GM20000 (cell line): Measurements from ENCODE around the gene KAT2B.

ENCODE experiments used
- DNase-seq: peaks from one replicate; pipeline ENCODE4 v3.0.0; 2012; ENCODE audit warnings: low spot score
- TF ChIP-seq, protein P1 (sequence below): IDR thresholded peaks from 2 replicates; pipeline ENCODE4 v1.5.1; 2012; ENCODE audit warnings: mild to moderate bottlenecking, control low read depth; ENCODE audit errors: extremely low read depth, missing control alignments

KAT2B gene

DNA sequence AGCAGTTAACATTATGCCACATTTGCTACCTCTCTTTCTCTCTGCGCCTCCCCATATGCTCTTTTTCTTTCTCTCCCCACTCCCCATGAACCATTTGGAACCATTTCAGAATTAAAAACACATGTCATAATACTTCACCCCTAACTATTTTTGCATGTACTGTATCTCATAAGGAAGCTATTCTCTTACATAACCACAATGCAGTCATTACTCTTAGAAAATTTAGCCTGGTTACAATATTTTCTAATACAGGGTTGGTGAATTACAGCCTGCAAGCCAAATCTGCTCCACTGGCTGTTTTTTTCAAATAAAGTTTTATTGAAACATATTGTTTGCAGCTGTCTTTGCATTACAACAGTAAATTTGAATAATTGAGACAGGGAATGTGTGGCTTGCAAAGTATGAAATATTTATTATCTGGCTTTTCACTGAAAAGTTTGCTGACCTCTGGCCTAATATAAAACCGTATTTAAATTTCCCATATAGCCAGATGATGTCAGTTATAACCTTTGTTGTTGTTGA lies 82.9 kb downstream of the KAT2B start:
- DNase-seq = no peak
- TF ChIP-seq, protein P1, sequence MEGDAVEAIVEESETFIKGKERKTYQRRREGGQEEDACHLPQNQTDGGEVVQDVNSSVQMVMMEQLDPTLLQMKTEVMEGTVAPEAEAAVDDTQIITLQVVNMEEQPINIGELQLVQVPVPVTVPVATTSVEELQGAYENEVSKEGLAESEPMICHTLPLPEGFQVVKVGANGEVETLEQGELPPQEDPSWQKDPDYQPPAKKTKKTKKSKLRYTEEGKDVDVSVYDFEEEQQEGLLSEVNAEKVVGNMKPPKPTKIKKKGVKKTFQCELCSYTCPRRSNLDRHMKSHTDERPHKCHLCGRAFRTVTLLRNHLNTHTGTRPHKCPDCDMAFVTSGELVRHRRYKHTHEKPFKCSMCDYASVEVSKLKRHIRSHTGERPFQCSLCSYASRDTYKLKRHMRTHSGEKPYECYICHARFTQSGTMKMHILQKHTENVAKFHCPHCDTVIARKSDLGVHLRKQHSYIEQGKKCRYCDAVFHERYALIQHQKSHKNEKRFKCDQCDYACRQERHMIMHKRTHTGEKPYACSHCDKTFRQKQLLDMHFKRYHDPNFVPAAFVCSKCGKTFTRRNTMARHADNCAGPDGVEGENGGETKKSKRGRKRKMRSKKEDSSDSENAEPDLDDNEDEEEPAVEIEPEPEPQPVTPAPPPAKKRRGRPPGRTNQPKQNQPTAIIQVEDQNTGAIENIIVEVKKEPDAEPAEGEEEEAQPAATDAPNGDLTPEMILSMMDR = no peak

DNA sequence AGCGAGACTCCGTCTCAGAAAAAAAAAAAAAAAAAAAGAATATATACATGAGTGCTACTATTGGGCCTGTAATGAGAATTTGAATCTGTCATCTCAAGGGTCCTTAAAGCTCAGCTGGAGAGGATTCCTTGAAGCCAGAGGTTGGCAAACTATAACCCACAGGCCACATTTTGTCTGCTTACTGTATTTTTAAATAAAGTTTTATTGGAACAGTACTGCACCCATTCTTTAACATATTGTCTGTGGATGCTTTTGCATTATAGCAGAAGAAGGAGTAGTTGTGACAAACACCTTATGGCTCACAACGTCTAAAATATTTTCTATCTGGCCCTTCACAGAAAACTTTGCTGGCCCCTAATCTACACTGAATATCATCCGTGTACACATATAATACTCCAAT lies 85.0 kb downstream of the KAT2B start:
- TF ChIP-seq, protein P1 = no peak
- DNase-seq = no peak

DNA sequence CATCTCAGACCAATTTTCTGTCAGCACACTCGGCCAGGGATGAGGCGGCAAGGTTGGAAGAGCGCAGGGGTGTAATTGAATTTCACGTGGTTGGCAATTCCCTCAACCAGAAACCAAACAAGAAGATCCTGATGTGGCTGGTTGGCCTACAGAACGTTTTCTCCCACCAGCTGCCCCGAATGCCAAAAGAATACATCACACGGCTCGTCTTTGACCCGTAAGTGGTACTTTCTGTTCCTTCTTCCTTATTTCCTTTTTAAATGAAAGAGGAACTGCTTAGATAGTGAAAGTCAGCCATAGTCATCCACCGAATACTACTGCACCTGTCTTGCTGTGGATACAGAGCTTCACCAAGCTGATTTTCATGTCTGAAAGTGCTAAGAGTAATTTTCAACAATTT lies 85.7 kb downstream of the KAT2B start:
- DNase-seq = peak; percentile 72
- TF ChIP-seq, protein P1 = no peak

DNA sequence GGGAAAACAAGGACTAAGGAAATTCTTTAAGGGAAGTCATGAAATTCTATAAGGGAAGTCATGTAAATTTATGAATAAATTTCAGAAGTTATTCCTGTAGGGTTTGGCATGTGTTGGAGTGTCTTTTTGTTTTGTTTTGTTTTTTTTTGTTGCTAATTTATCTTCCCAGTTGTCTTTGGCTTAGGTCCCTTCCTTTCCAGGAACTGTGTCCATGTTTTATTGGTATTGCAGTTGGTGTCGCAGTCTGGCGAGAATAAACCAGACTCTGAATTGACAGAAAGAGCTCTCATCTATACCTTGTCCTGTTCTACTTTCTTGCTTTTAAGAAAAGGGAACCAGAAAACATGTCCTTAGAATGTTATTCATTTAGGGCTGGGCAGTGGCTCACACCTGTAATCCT lies 88.1 kb downstream of the KAT2B start:
- DNase-seq = no peak
- TF ChIP-seq, protein P1 = no peak

DNA sequence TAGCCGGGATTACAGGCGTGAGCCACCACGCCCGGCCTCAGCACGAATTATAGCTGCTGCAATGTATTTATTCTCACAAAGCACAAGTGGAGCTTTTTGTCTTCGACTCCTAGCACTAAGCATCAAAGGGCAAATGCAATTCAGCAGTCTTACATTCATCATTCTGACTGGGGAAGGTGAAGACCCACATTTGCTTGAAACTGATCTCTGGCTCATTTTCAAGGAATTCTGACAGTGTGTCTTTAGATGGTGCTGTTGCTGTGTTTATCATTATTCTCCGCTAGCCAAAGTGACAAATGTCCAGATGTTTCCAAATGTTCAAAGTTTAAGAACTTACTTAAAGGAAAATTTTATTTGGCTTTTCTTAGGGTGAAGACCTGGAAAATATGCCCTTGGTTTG lies 89.9 kb downstream of the KAT2B start:
- no peak for DNase-seq
- TF ChIP-seq, protein P1 = no peak

DNA sequence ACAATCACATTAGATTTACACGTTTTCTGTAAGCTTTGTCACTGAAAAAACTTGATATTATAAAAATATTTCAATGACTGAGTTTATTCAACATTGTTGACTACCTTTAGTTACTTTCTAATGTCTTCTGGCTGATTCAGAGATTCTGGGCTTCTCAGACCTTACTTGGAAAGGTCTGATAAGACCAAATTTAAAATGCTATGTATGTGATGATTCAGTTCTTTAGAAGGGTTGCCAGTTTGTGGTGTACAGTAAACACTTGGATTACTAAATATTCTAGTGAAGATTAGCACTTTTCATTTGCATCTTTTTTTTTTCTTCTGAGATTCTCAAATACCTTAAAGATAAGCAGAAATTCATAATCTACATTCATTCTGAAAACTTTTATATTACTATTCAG lies 96.0 kb downstream of the KAT2B start:
- TF ChIP-seq, protein P1 = no peak

DNA sequence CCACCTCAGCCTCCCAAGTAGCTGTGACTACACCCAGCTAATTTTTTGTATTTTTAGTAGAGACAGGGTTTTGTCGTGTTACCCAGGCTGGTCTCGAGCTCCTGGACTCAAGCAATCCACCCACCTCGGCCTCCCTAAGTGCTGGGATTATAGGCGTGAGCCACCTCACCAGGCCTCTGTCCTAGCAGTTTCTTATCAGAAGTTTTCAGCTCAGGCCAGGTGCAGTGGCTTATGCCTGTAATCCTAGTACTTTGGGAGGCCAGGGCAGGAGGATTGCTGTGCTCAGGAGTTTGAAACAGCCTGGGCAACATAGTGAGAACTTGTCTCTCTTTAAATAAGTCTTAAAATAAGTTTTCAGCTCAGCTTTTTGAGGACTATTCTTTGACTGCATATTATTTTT lies 97.4 kb downstream of the KAT2B start:
- TF ChIP-seq, protein P1 = no peak
- DNase-seq = no peak

More for the DNA sequence above, 96.0 kb downstream of the KAT2B start:
- no peak for DNase-seq

DNA sequence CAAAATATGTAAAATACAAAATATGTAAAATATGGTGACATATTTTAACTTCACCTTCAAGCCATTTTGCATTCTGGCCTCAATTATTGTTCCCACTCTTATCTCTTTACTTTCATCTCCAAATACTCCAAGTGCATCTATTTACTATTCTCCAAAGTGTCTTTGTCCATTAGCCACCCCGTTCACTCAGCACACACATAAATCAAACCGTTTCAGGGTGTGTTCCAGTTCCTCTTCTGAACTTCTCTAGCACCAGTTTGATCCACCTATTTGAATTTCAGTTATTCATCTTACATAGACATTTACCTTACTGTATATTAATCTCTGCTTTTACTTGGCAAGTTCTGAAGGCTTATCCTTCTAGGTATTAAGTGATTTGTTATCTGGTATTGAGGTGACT lies 100.6 kb downstream of the KAT2B start:
- TF ChIP-seq, protein P1 = no peak
- no peak for DNase-seq
